ENCODE data around the gene TMEM185A. TPM values are rescaled to one million over a fixed set of nuclear protein-coding genes. Genes with fewer than 3 reads are reported as not detected.
"Not testable (repeated sequence)": the region's sequence is repeated elsewhere in the genome, so short reads cannot be mapped to it uniquely, and the experiment has no call there.

TMEM185A gene
- total RNA-seq: 10 to 100 TPM; 21.1 to 22.1 TPM

- Mint-ChIP-seq H3K4me3 (peak within 1 kb of the TSS; percentile 92), H3K4me1 (ENCODE audit: low read depth in 2 of 2) (peaks cover 30 to 31% of the 10 kb centered on the region in 2 donors), H3K36me3 (no peaks in the 10 kb centered on the region), H3K27me3 (peaks cover 0 to 15% of the 10 kb centered on the region in 2 donors), H3K27ac (peak within 1 kb of the TSS; percentile 60 to 79), H3K9me3 (no peaks in the 10 kb centered on the region)
- DNase-seq (ENCODE audit: low spot score) (peak; percentile 83), ATAC-seq (peak; percentile 91)
These were observed at the start of gene TMEM185A for GRCh38 chrX:149631234-149632165. TSS of gene TMEM185A (minus strand) at chrX:149631792. CDS start at chrX:149631580, 212 bp downstream.

DNA sequence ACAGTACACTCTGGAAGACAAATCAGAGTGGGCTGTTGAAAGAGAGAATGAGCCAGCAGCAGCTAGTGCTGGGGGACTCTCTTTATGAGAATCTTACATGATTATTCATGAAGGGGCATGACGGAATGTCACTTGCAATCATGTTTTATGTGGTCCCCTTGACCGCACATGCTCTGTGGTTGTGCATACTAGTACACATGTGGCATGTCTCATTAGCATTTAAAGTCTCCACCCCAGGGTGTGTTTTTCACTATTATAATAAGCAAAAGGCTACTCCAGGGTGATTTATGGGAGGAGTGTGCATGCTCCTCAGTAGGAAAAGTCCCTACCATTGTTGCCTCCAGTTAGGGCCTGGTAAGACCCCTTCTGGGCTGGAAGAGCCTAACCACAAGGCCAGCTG is 49.6 kb upstream of the TMEM185A start:
- Mint-ChIP-seq H3K9me3 (no peaks in the 10 kb centered on the region), H3K36me3 (no peaks in the 10 kb centered on the region), H3K4me3 (no peak overlapping the region), H3K4me1 (ENCODE audit: low read depth in 2 of 2) (no peaks in the 10 kb centered on the region), H3K27me3 (peaks cover 0 to 7% of the 10 kb centered on the region in 2 donors), H3K27ac (no peak overlapping the region)
- no peak for ATAC-seq
- DNase-seq (ENCODE audit: low spot score): no peak

GRCh38 chrX:149679164-149679678 is 47.6 kb upstream of the TMEM185A start:
- not testable (repeated sequence) for H3K27ac Mint-ChIP-seq; H3K27me3 Mint-ChIP-seq; H3K4me1 Mint-ChIP-seq (ENCODE audit: low read depth in 2 of 2); H3K36me3 Mint-ChIP-seq; H3K4me3 Mint-ChIP-seq; H3K9me3 Mint-ChIP-seq; DNase-seq (ENCODE audit: low spot score); ATAC-seq

- H3K4me3 Mint-ChIP-seq; H3K4me1 Mint-ChIP-seq (ENCODE audit: low read depth in 2 of 2); H3K9me3 Mint-ChIP-seq; H3K27ac Mint-ChIP-seq; ATAC-seq; DNase-seq (ENCODE audit: low spot score); H3K36me3 Mint-ChIP-seq; H3K27me3 Mint-ChIP-seq: not testable (repeated sequence)
These were observed 44.0 kb upstream of the TMEM185A start for GRCh38 chrX:149675554-149675953.

- not testable (repeated sequence) for H3K36me3 Mint-ChIP-seq; H3K27me3 Mint-ChIP-seq; H3K27ac Mint-ChIP-seq; ATAC-seq; H3K4me3 Mint-ChIP-seq; H3K4me1 Mint-ChIP-seq (ENCODE audit: low read depth in 2 of 2); H3K9me3 Mint-ChIP-seq; DNase-seq (ENCODE audit: low spot score)
These were observed 43.5 kb upstream of the TMEM185A start for GRCh38 chrX:149675088-149675487.

- not testable (repeated sequence) for DNase-seq (ENCODE audit: low spot score); ATAC-seq; H3K27me3 Mint-ChIP-seq; H3K4me3 Mint-ChIP-seq; H3K9me3 Mint-ChIP-seq; H3K27ac Mint-ChIP-seq; H3K36me3 Mint-ChIP-seq; H3K4me1 Mint-ChIP-seq (ENCODE audit: low read depth in 2 of 2)
These were observed 29.0 kb upstream of the TMEM185A start for GRCh38 chrX:149660613-149661012.

GRCh38 chrX:149656260-149656884 is 24.8 kb upstream of the TMEM185A start:
- not testable (repeated sequence) for H3K4me3 Mint-ChIP-seq; H3K36me3 Mint-ChIP-seq; H3K9me3 Mint-ChIP-seq; DNase-seq (ENCODE audit: low spot score); H3K4me1 Mint-ChIP-seq (ENCODE audit: low read depth in 2 of 2); ATAC-seq; H3K27ac Mint-ChIP-seq; H3K27me3 Mint-ChIP-seq

GRCh38 chrX:149652232-149652981 is 20.8 kb upstream of the TMEM185A start:
- no peaks in the 10 kb centered on the region for H3K36me3 Mint-ChIP-seq
- H3K27me3 Mint-ChIP-seq: peaks cover 0 to 3% of the 10 kb centered on the region in 2 donors
- no peak overlapping the region for H3K4me3 Mint-ChIP-seq
- ATAC-seq (peak in 1 of 2 donors; percentile 30), DNase-seq (ENCODE audit: low spot score) (no peak)
- H3K4me1 Mint-ChIP-seq (ENCODE audit: low read depth in 2 of 2): no peaks in the 10 kb centered on the region
- H3K27ac Mint-ChIP-seq: no peak overlapping the region
- no peaks in the 10 kb centered on the region for H3K9me3 Mint-ChIP-seq

DNA sequence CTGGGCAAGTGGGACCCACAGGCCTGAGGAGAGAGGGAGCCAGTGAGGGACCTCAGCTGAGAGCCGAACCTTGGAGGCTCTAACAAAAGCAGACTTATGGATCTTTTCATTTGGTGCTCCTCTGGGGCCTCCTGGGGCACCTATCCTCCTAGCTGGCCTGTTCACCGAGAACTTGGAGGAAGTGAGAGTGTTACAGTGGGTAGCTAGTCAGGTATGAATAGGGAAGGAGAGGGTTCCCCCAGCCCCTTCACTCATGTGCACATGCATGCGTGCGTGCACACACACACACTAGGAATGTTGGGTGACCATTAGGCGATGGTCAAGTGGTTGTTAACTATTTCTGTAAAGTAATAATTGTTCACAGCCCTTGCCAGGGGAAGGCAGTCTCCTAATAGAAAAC is 18.6 kb upstream of the TMEM185A start:
- H3K9me3 Mint-ChIP-seq: no peaks in the 10 kb centered on the region
- H3K27me3 Mint-ChIP-seq: peaks cover 0 to 5% of the 10 kb centered on the region in 2 donors
- no peaks in the 10 kb centered on the region for H3K4me1 Mint-ChIP-seq (ENCODE audit: low read depth in 2 of 2)
- H3K27ac Mint-ChIP-seq: no peak overlapping the region
- DNase-seq (ENCODE audit: low spot score) (no peak), ATAC-seq (no peak)
- H3K36me3 Mint-ChIP-seq: no peaks in the 10 kb centered on the region
- H3K4me3 Mint-ChIP-seq: no peak overlapping the region

DNA sequence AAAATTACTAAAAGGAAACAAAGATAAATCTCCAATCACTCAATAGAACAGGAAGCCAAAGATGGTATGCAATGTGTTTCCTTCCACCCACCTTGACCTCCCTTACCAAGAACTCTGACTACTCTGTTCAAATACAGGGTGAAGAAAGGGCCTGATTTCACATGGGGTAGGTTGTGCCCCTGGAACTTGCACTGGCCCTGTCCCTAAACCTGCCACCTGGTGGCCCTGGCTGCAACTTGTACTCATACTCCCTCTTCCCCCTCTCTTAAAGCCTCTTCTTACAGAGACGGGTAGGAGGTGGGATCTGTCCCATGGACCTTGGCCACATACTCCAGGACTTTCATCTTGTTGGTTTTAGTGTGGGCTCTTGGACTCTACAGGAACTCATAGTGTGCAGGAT is 17.3 kb upstream of the TMEM185A start:
- Mint-ChIP-seq H3K36me3 (no peaks in the 10 kb centered on the region), H3K4me3 (no peak overlapping the region), H3K27me3 (peaks cover 7 to 9% of the 10 kb centered on the region in 2 donors), H3K9me3 (no peaks in the 10 kb centered on the region), H3K27ac (no peak overlapping the region), H3K4me1 (ENCODE audit: low read depth in 2 of 2) (no peaks in the 10 kb centered on the region)
- ATAC-seq (no peak), DNase-seq (ENCODE audit: low spot score) (no peak)

- Mint-ChIP-seq H3K27ac (no peak overlapping the region), H3K36me3 (no peaks in the 10 kb centered on the region), H3K9me3 (no peaks in the 10 kb centered on the region), H3K4me1 (ENCODE audit: low read depth in 2 of 2) (no peaks in the 10 kb centered on the region), H3K27me3 (peaks cover 7 to 16% of the 10 kb centered on the region in 2 donors), H3K4me3 (no peak overlapping the region)
- ATAC-seq (no peak), DNase-seq (ENCODE audit: low spot score) (no peak)
These were observed 15.9 kb upstream of the TMEM185A start for GRCh38 chrX:149647505-149647904.

DNA sequence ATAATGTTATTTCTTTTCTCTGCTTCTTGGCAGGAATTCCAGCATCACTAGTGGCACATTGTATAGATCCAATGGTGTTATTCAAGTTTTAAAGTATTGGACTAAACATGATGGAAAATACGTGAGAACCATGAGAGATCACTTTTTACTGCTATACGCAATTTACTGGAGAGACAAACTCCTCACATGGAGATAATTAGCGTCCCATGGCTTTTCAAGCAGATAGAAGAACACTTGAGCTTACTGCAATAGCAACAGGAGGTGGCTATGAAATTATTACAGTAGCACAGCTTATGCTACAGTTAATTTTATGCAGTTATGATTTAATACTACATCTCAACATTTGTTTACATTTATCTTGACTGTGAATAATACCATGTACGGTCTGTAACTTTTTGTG is 11.9 kb upstream of the TMEM185A start:
- no peak overlapping the region for H3K27ac Mint-ChIP-seq
- DNase-seq (ENCODE audit: low spot score): no peak
- H3K36me3 Mint-ChIP-seq: no peaks in the 10 kb centered on the region
- H3K27me3 Mint-ChIP-seq: peaks cover 7 to 26% of the 10 kb centered on the region in 2 donors
- no peaks in the 10 kb centered on the region for H3K4me1 Mint-ChIP-seq (ENCODE audit: low read depth in 2 of 2)
- ATAC-seq: no peak
- no peak overlapping the region for H3K4me3 Mint-ChIP-seq
- H3K9me3 Mint-ChIP-seq: no peaks in the 10 kb centered on the region

DNA sequence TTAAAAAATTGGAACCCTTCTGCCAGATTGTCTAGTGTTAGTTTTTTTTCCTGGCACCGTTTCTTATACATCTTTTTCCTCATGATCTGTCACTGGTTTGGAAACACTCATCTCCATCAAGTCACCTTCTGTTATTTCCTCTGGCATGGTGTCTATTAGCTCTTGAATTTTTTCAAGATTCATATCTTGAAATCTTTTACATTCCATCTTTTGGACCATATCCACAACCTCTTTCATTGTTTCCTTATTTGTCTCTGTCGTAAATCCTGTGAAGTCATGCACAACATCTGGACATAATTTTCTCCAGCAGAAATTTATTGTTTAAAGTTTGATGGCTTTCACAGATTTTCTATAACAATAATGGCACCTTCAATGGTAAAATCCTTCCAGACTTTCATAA is 10.2 kb upstream of the TMEM185A start:
- Mint-ChIP-seq H3K9me3 (no peaks in the 10 kb centered on the region), H3K36me3 (no peaks in the 10 kb centered on the region), H3K27ac (no peak overlapping the region), H3K4me3 (no peak overlapping the region), H3K27me3 (peaks cover 7 to 26% of the 10 kb centered on the region in 2 donors), H3K4me1 (ENCODE audit: low read depth in 2 of 2) (no peaks in the 10 kb centered on the region)
- ATAC-seq: no peak
- DNase-seq (ENCODE audit: low spot score): no peak
